SK-N-SH treated with all-trans-retinoic acid at 6 μM for 48 hours (cell line): ENCODE data around the gene FRAS1.

Experiments used
- ATAC-seq: fragments of 200-7000 bp; cut with Tn5 transposase; 3 replicates; pipeline ENCODE4 v1.9.1; 2020; ENCODE audit warnings: mild to moderate bottlenecking, moderate library complexity
- BACH2 ChIP-seq: fragments of 250-450 bp; sonication (Bioruptor Pico); IDR thresholded peaks from 2 replicates; pipeline ENCODE4 v1.9.0; 2021; ENCODE audit warnings: mild to moderate bottlenecking, borderline replicate concordance
- CSDC2 ChIP-seq: fragments of 250-450 bp; sonication (Bioruptor Pico); IDR thresholded peaks from 2 replicates; pipeline ENCODE4 v1.5.0; 2020; ENCODE audit warnings: mild to moderate bottlenecking, moderate library complexity
- CSRNP3 ChIP-seq: fragments of 250-450 bp; sonication (Bioruptor Pico); IDR thresholded peaks from 2 replicates; pipeline ENCODE4 v1.5.1; 2021; ENCODE audit warnings: mild to moderate bottlenecking, moderate library complexity
- ESRRG ChIP-seq: fragments of 250-450 bp; sonication (Bioruptor Pico); IDR thresholded peaks from 2 replicates; pipeline ENCODE4 v1.6.1; 2021; ENCODE audit warnings: mild to moderate bottlenecking
- GLIS3 ChIP-seq: fragments of 250-450 bp; sonication (Bioruptor Pico); IDR thresholded peaks from 2 replicates; pipeline ENCODE4 v1.5.0; 2020; ENCODE audit warnings: mild to moderate bottlenecking, moderate library complexity
- ISL1 ChIP-seq: fragments of 250-450 bp; sonication (Bioruptor Pico); IDR thresholded peaks from 2 replicates; pipeline ENCODE4 v2.1.2; 2022; ENCODE audit warnings: mild to moderate bottlenecking, moderate library complexity
- OSR1 ChIP-seq: fragments of 250-450 bp; sonication (Bioruptor Pico); IDR thresholded peaks from 2 replicates; pipeline ENCODE4 v1.8.0; 2022; ENCODE audit warnings: moderate library complexity, mild to moderate bottlenecking, inconsistent platforms
- POU6F1 ChIP-seq: fragments of 250-450 bp; sonication (Bioruptor Pico); IDR thresholded peaks from 2 replicates; pipeline ENCODE4 v1.8.0; 2021; ENCODE audit warnings: low read depth, mild to moderate bottlenecking, moderate library complexity, borderline replicate concordance
- PPARA ChIP-seq: fragments of 250-450 bp; sonication (Bioruptor Pico); IDR thresholded peaks from 2 replicates; pipeline ENCODE4 v1.5.0; 2020; ENCODE audit warnings: mild to moderate bottlenecking, borderline replicate concordance
- RARB ChIP-seq: fragments of 250-450 bp; sonication (Bioruptor Pico); IDR thresholded peaks from 2 replicates; pipeline ENCODE4 v1.8.0; 2021; ENCODE audit warnings: mild to moderate bottlenecking, moderate library complexity
- SNAI2 ChIP-seq: fragments of 250-450 bp; sonication (Bioruptor Pico); IDR thresholded peaks from 2 replicates; pipeline ENCODE4 v1.5.0; 2020; ENCODE audit warnings: mild to moderate bottlenecking, moderate library complexity
- TCF4 ChIP-seq: fragments of 250-450 bp; sonication (Bioruptor Pico); IDR thresholded peaks from 2 replicates; pipeline ENCODE4 v1.8.0; 2021; ENCODE audit warnings: mild to moderate bottlenecking, moderate library complexity, borderline replicate concordance
- TOX ChIP-seq: fragments of 250-450 bp; sonication (Bioruptor Pico); IDR thresholded peaks from 2 replicates; pipeline ENCODE4 v1.8.0; 2021; ENCODE audit warnings: mild to moderate bottlenecking, moderate library complexity, borderline replicate concordance
- ZC3H10 ChIP-seq: fragments of 250-450 bp; sonication (Bioruptor Pico); IDR thresholded peaks from 2 replicates; pipeline ENCODE4 v1.5.1; 2021; ENCODE audit warnings: mild to moderate bottlenecking, moderate library complexity
- ZFP3 ChIP-seq: fragments of 250-450 bp; sonication (Bioruptor Pico); IDR thresholded peaks from 2 replicates; pipeline ENCODE4 v1.5.0; 2020; ENCODE audit warnings: mild to moderate bottlenecking, moderate library complexity
- ZFP30 ChIP-seq: fragments of 450-650 bp; formaldehyde crosslinking; IDR thresholded peaks from 2 replicates; pipeline ENCODE4 v1.5.0; 2022; ENCODE audit warnings: mild to moderate bottlenecking, moderate library complexity
- ZNF565 ChIP-seq: fragments of 450-650 bp; formaldehyde crosslinking; conservative IDR thresholded peaks from 2 replicates; pipeline ENCODE4 v1.5.0; 2020; ENCODE audit warnings: low read depth, mild to moderate bottlenecking, moderate library complexity
- ZNF70 ChIP-seq: fragments of 450-650 bp; formaldehyde crosslinking; IDR thresholded peaks from 2 replicates; pipeline ENCODE4 v1.5.0; 2020; ENCODE audit warnings: mild to moderate bottlenecking, moderate library complexity
- ZNF8 ChIP-seq: fragments of 450-650 bp; formaldehyde crosslinking; IDR thresholded peaks from 2 replicates; pipeline ENCODE4 v1.5.0; 2020; ENCODE audit warnings: mild to moderate bottlenecking, moderate library complexity
- TF ChIP-seq, protein P1 (sequence below): fragments of 250-450 bp; sonication (Bioruptor Pico); IDR thresholded peaks from 2 replicates; pipeline ENCODE4 v1.5.1; 2020; ENCODE audit warnings: low read depth, mild to moderate bottlenecking, moderate library complexity
- TF ChIP-seq, protein P2 (sequence below): fragments of 250-450 bp; sonication (Bioruptor Pico); IDR thresholded peaks from 2 replicates; pipeline ENCODE4 v1.8.0; 2020; ENCODE audit warnings: mild to moderate bottlenecking, moderate library complexity, borderline replicate concordance
- TF ChIP-seq, protein P3 (sequence below): fragments of 250-450 bp; sonication (Bioruptor Pico); IDR thresholded peaks from 2 replicates; pipeline ENCODE4 v1.5.0; 2020; ENCODE audit warnings: mild to moderate bottlenecking, moderate library complexity

The FRAS1 gene

GRCh38 chr4:78556665-78557064, 499.5 kb downstream of the FRAS1 start:
- no peak for TF ChIP-seq CSRNP3 (CRISPR knock-in tag)
- no peak for TF ChIP-seq ZNF8 (CRISPR knock-in tag)
- no peak for TF ChIP-seq ZNF70 (CRISPR knock-in tag)
- no peak for TF ChIP-seq TCF4 (CRISPR knock-in tag)
- no peak for TF ChIP-seq OSR1 (CRISPR knock-in tag)
- no peak for TF ChIP-seq PPARA (CRISPR knock-in tag)
- TF ChIP-seq ZC3H10 (CRISPR knock-in tag): no peak
- TF ChIP-seq ZFP3 (CRISPR knock-in tag): no peak
- no peak for TF ChIP-seq BACH2 (CRISPR knock-in tag)
- no peak for TF ChIP-seq CSDC2 (CRISPR knock-in tag)
- TF ChIP-seq, protein P1, sequence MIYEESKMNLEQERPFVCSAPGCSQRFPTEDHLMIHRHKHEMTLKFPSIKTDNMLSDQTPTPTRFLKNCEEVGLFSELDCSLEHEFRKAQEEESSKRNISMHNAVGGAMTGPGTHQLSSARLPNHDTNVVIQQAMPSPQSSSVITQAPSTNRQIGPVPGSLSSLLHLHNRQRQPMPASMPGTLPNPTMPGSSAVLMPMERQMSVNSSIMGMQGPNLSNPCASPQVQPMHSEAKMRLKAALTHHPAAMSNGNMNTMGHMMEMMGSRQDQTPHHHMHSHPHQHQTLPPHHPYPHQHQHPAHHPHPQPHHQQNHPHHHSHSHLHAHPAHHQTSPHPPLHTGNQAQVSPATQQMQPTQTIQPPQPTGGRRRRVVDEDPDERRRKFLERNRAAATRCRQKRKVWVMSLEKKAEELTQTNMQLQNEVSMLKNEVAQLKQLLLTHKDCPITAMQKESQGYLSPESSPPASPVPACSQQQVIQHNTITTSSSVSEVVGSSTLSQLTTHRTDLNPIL: no peak
- TF ChIP-seq RARB (CRISPR knock-in tag): no peak
- TF ChIP-seq POU6F1 (CRISPR knock-in tag): no peak
- no peak for TF ChIP-seq TOX (CRISPR knock-in tag)
- no peak for TF ChIP-seq ISL1 (CRISPR knock-in tag)
- TF ChIP-seq SNAI2 (CRISPR knock-in tag): no peak
- no peak for TF ChIP-seq ZFP30 (CRISPR knock-in tag)
- TF ChIP-seq, protein P2, sequence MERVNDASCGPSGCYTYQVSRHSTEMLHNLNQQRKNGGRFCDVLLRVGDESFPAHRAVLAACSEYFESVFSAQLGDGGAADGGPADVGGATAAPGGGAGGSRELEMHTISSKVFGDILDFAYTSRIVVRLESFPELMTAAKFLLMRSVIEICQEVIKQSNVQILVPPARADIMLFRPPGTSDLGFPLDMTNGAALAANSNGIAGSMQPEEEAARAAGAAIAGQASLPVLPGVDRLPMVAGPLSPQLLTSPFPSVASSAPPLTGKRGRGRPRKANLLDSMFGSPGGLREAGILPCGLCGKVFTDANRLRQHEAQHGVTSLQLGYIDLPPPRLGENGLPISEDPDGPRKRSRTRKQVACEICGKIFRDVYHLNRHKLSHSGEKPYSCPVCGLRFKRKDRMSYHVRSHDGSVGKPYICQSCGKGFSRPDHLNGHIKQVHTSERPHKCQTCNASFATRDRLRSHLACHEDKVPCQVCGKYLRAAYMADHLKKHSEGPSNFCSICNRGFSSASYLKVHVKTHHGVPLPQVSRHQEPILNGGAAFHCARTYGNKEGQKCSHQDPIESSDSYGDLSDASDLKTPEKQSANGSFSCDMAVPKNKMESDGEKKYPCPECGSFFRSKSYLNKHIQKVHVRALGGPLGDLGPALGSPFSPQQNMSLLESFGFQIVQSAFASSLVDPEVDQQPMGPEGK (CRISPR knock-in tag): no peak
- no peak for TF ChIP-seq ZNF565 (CRISPR knock-in tag)
- no peak for ATAC-seq

GRCh38 chr4:78557841-78558240, 500.7 kb downstream of the FRAS1 start:
- no peak for ATAC-seq

More at GRCh38 chr4:78557841-78558240, 500.7 kb downstream of the FRAS1 start:
- TF ChIP-seq GLIS3 (CRISPR knock-in tag) (no peak), CSRNP3 (CRISPR knock-in tag) (no peak), ZFP3 (CRISPR knock-in tag) (no peak), SNAI2 (CRISPR knock-in tag) (no peak), ESRRG (CRISPR knock-in tag) (no peak), ZNF8 (CRISPR knock-in tag) (no peak), BACH2 (CRISPR knock-in tag) (no peak), ZNF70 (CRISPR knock-in tag) (no peak), PPARA (CRISPR knock-in tag) (no peak), OSR1 (CRISPR knock-in tag) (no peak), ZC3H10 (CRISPR knock-in tag) (no peak), TCF4 (CRISPR knock-in tag) (no peak), RARB (CRISPR knock-in tag) (no peak), POU6F1 (CRISPR knock-in tag) (no peak), TOX (CRISPR knock-in tag) (no peak), ZNF565 (CRISPR knock-in tag) (no peak), CSDC2 (CRISPR knock-in tag) (no peak)
- TF ChIP-seq, protein P1: no peak
- TF ChIP-seq, protein P2 (CRISPR knock-in tag): no peak
- TF ChIP-seq, protein P3, sequence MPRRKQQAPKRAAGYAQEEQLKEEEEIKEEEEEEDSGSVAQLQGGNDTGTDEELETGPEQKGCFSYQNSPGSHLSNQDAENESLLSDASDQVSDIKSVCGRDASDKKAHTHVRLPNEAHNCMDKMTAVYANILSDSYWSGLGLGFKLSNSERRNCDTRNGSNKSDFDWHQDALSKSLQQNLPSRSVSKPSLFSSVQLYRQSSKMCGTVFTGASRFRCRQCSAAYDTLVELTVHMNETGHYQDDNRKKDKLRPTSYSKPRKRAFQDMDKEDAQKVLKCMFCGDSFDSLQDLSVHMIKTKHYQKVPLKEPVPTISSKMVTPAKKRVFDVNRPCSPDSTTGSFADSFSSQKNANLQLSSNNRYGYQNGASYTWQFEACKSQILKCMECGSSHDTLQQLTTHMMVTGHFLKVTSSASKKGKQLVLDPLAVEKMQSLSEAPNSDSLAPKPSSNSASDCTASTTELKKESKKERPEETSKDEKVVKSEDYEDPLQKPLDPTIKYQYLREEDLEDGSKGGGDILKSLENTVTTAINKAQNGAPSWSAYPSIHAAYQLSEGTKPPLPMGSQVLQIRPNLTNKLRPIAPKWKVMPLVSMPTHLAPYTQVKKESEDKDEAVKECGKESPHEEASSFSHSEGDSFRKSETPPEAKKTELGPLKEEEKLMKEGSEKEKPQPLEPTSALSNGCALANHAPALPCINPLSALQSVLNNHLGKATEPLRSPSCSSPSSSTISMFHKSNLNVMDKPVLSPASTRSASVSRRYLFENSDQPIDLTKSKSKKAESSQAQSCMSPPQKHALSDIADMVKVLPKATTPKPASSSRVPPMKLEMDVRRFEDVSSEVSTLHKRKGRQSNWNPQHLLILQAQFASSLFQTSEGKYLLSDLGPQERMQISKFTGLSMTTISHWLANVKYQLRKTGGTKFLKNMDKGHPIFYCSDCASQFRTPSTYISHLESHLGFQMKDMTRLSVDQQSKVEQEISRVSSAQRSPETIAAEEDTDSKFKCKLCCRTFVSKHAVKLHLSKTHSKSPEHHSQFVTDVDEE (CRISPR knock-in tag): no peak
